Lung (tissue), 12 donors: Measurements from ENCODE around the gene ARL8A. TPM values are rescaled to one million over a fixed set of nuclear protein-coding genes. Genes with fewer than 3 reads are reported as not detected.

Source experiments
- ATAC-seq: fragments of 200-7000 bp; cut with Tn5 transposase; one replicate; pipeline ENCODE4 v1.9.1; 2020; ENCODE audit warnings: moderate number of reproducible peaks; ENCODE audit not compliant: insufficient read depth, low FRiP score
- DNase-seq, 3 donors: peaks; one replicate each; pipeline ENCODE4 v3.0.0-alpha.2; 2013 to 2017
- H3K27ac ChIP-seq, 2 donors: one replicate each; pipeline ENCODE4 v1.5.1; 2013; ENCODE audit warnings: mild to moderate bottlenecking in 2 of 2, moderate library complexity in 2 of 2, control low read depth in 1 of 2, inconsistent platforms in 1 of 2, low read depth in 1 of 2, low read length in 1 of 2
- H3K27me3 ChIP-seq, 3 donors: one replicate each; pipeline ENCODE4 v1.5.1; 2013; ENCODE audit warnings: low read length in 2 of 3; ENCODE audit not compliant: control insufficient read depth in 3 of 3, insufficient read depth in 3 of 3
- H3K36me3 ChIP-seq, 4 donors: one replicate each; pipeline ENCODE4 v1.5.1; 2013; ENCODE audit warnings: low read length in 4 of 4, mild to moderate bottlenecking in 1 of 4, moderate library complexity in 1 of 4; ENCODE audit not compliant: control insufficient read depth in 4 of 4, insufficient read depth in 4 of 4
- H3K4me1 ChIP-seq, 5 donors: one replicate each; pipeline ENCODE4 v1.5.1; 2013; ENCODE audit warnings: low read length in 5 of 5, mild to moderate bottlenecking in 2 of 5, moderate library complexity in 1 of 5; ENCODE audit not compliant: control insufficient read depth in 5 of 5, insufficient read depth in 5 of 5
- H3K4me3 ChIP-seq: one replicate; pipeline ENCODE4 v1.5.1; 2013; ENCODE audit warnings: mild to moderate bottlenecking, control low read depth, moderate library complexity
- H3K9ac ChIP-seq, 2 donors: one replicate each; pipeline ENCODE4 v1.5.1; 2013; ENCODE audit warnings: low read length in 2 of 2, control low read depth in 1 of 2; ENCODE audit not compliant: insufficient read depth in 1 of 2
- H3K9me3 ChIP-seq, 4 donors: one replicate each; pipeline ENCODE4 v1.5.1; 2013; ENCODE audit warnings: low read length in 3 of 4, mild to moderate bottlenecking in 1 of 4, moderate library complexity in 1 of 4; ENCODE audit not compliant: control insufficient read depth in 4 of 4, insufficient read depth in 3 of 4
- WGBS, 2 donors: extraction: QIAGEN DNeasy Blood & Tissue Kit; methylation state at CpG; one replicate each; pipeline ENCODE4 v1.1.7; 2013; 5-methylcytosine and 5-hydroxymethylcytosine counted together
- polyA plus RNA-seq, 2 donors: library from polyadenylated mRNA; stranded (reverse); fragments of 200-250 nt; gene quantifications; one replicate each; pipeline ENCODE4 v1.2.1, GENCODE V29; 2013
- total RNA-seq, 2 donors: library from RNA; depleted of rRNA in 1 of 2; stranded (reverse); fragments of >200 nt in 1 of 2; gene quantifications; one replicate each; pipeline ENCODE4 v1.2.1, GENCODE V29; 2014 to 2021
- TF ChIP-seq, protein P1 (sequence below): IDR thresholded peaks from 2 replicates; pipeline ENCODE4 v1.5.1; 2012; ENCODE audit warnings: mild to moderate bottlenecking; ENCODE audit errors: control extremely low read depth, extremely low read depth
- donor health status: control.
- donor health status: control.
- donor health status: Bipolar disorder and iron deficiency.
- donor health status: healthy.
- donor health status: DM: yes; HTN: yes; CAD: no.

ARL8A gene
- total and polyA plus RNA-seq, 4 donors: 27.8 to 82.0 (median 48.8) TPM

DNA sequence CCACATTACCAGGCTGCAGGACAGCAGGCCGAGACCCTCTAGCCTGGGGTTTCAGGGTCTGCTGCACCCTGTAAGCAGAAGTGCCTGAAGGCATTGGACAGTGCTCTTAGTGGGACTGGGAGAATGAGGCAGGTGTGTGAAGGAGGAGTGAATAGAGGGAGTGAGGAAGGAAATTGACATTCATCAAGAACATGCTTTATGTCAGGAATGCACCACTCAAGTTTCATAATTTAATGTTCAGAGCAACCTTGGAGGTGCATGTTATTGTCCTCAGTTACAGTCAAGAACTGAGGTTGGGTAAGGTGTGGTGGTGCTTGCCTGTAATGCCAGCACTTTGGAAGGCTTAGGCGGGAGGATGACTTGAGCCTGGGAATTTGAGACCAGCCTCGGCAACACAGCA, 33.6 kb downstream of the ARL8A start:
- Histone ChIP-seq H3K9me3 (no peaks in the 10 kb centered on the region), H3K9ac (no peak overlapping the region), H3K36me3 (no peaks in the 10 kb centered on the region), H3K27ac (peak overlapping the region in 1 of 2 donors; percentile 18), H3K4me1 (peaks cover 0 to 12% (median 4%) of the 10 kb centered on the region in 5 donors), H3K4me3 (no peak overlapping the region), H3K27me3 (no peaks in the 10 kb centered on the region)
- no peak for DNase-seq
- TF ChIP-seq, protein P1, sequence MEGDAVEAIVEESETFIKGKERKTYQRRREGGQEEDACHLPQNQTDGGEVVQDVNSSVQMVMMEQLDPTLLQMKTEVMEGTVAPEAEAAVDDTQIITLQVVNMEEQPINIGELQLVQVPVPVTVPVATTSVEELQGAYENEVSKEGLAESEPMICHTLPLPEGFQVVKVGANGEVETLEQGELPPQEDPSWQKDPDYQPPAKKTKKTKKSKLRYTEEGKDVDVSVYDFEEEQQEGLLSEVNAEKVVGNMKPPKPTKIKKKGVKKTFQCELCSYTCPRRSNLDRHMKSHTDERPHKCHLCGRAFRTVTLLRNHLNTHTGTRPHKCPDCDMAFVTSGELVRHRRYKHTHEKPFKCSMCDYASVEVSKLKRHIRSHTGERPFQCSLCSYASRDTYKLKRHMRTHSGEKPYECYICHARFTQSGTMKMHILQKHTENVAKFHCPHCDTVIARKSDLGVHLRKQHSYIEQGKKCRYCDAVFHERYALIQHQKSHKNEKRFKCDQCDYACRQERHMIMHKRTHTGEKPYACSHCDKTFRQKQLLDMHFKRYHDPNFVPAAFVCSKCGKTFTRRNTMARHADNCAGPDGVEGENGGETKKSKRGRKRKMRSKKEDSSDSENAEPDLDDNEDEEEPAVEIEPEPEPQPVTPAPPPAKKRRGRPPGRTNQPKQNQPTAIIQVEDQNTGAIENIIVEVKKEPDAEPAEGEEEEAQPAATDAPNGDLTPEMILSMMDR: no peak
- ATAC-seq: no peak
- 83 to 95% methylated on average over 3 of the region's 3 CpGs for WGBS, 2 donors

DNA sequence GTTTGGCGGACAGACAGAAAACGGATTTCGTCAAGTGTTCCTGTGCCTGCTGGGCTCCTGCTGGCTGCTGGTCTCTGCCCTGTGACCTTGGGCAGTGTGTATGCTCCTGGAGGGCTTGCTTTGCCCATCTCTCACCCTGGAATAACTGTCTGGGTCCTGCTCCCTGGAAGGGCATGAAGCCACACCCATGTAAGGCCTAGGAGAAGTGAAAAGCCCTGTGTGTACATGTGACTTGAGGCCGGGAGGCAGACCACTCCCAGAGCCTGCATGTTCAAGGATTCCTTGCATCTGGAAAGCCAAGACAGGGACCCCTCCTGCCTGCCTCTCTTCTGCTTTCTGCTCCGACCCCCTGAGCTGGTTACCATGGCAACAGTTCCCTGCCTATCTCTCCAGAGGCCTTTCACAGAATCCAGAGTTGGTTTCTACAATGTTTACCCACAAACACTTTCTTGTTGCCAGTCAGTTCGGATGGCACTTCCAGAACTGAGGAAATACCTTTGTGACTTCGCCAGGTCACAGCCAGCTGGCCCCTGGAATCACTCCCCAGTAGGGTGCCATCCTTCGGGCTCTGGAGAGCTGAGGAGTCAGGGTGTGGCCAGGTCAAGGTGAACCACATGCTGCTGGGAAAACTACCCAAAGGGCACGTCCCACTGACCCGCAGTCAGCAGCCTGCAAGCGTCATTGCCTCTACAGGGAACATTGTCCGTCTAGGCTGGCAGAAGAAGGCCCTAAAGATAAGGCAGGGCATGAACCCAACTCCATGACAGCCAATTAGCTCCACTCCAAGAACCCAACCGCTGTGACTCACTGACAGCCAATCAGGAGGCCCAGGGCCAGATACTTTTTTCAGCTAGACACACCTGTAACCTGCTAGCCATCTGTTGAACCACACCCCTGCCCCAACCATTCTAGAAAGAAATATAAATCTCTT, 36.5 kb downstream of the ARL8A start:
- no peak for DNase-seq
- Histone ChIP-seq H3K9me3 (no peaks in the 10 kb centered on the region), H3K36me3 (no peaks in the 10 kb centered on the region), H3K9ac (no peak overlapping the region), H3K27me3 (no peaks in the 10 kb centered on the region), H3K4me3 (no peak overlapping the region), H3K4me1 (peaks cover 0 to 12% (median 7%) of the 10 kb centered on the region in 5 donors), H3K27ac (peak overlapping the region; percentile 79 to 94)
- TF ChIP-seq, protein P1: no peak
- ATAC-seq: no peak
- WGBS, 2 donors: 61 to 81% methylated on average over 13 of the region's 13 CpGs

DNA sequence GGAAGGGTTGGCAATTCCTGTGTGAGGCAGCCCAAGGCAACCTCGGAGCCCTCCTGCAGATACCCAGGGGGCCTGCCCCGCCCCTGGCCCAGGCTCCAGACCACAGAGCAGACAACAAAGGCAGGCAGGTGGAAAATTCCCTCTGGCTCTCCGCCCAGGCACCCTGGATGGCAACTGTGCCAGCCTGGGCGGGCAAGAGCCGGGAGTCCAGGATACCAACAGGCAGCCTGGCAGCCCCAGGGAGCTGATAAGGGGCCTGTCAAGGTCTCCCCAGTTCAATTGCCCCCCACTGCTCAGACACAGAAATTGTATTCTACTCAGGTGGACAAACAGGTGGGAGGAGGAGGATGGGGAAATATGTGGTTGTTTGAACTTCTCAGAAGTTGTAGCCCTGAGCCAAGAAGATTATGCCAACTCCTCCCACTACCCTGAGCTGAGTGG, 37.2 kb downstream of the ARL8A start:
- 65 to 76% methylated on average over 5 of the region's 5 CpGs for WGBS, 2 donors
- Histone ChIP-seq H3K4me3 (no peak overlapping the region), H3K27ac (peak overlapping the region; percentile 79 to 94), H3K9ac (no peak overlapping the region), H3K4me1 (peaks cover 0 to 12% (median 7%) of the 10 kb centered on the region in 5 donors), H3K9me3 (no peaks in the 10 kb centered on the region), H3K36me3 (no peaks in the 10 kb centered on the region), H3K27me3 (no peaks in the 10 kb centered on the region)
- DNase-seq: peak in 1 of 3 donors; percentile 55
- no peak for ATAC-seq
- TF ChIP-seq, protein P1: no peak
